Glutamatergic neuron (in vitro differentiated cells): Measurements from ENCODE around the gene CC2D2A. TPM values are rescaled to one million over a fixed set of nuclear protein-coding genes. Genes with fewer than 3 reads are reported as not detected.

Source experiments
- DNase-seq: peaks from one replicate; pipeline ENCODE4 v3.0.0; 2022
- H3K27ac Mint-ChIP-seq: one replicate; pipeline ENCODE4 v1.8.0; 2020; ENCODE audit warnings: mild to moderate bottlenecking, mixed read lengths, inconsistent platforms; ENCODE audit not compliant: unreplicated experiment
- H3K27me3 Mint-ChIP-seq: one replicate; pipeline ENCODE4 v1.8.0; 2020; ENCODE audit warnings: mild to moderate bottlenecking, moderate library complexity, mixed read lengths, inconsistent platforms; ENCODE audit not compliant: unreplicated experiment
- H3K36me3 Mint-ChIP-seq: one replicate; pipeline ENCODE4 v1.8.0; 2020; ENCODE audit warnings: mild to moderate bottlenecking, mixed read lengths, inconsistent platforms; ENCODE audit not compliant: unreplicated experiment
- H3K4me1 Mint-ChIP-seq: one replicate; pipeline ENCODE4 v1.8.0; 2020; ENCODE audit warnings: mild to moderate bottlenecking, low read depth, mixed read lengths, inconsistent platforms; ENCODE audit not compliant: unreplicated experiment
- H3K4me3 Mint-ChIP-seq: one replicate; pipeline ENCODE4 v1.8.0; 2020; ENCODE audit warnings: mild to moderate bottlenecking, mixed read lengths, inconsistent platforms; ENCODE audit not compliant: unreplicated experiment
- H3K9me3 Mint-ChIP-seq: one replicate; pipeline ENCODE4 v1.8.0; 2020; ENCODE audit warnings: mild to moderate bottlenecking, moderate library complexity, mixed read lengths, inconsistent platforms; ENCODE audit not compliant: unreplicated experiment
- total RNA-seq: library from RNA; stranded (reverse); fragmentation: NEBNext Ultra II Directional; extraction: Animal tissue kit (Norgen Biotek cat#: 25700); gene quantifications from one replicate; pipeline ENCODE4 v1.2.1, GENCODE V29; 2021; ENCODE audit not compliant: unreplicated experiment
- TF ChIP-seq, protein P1 (sequence below): fragments of 200-600 bp; sonication (generic); IDR thresholded peaks from one replicate; pipeline ENCODE4 v1.5.0; 2021; ENCODE audit not compliant: partially characterized antibody, unreplicated experiment

CC2D2A gene
- total RNA-seq, 1 donor from 2014 or later, result 13.3 TPM

DNA sequence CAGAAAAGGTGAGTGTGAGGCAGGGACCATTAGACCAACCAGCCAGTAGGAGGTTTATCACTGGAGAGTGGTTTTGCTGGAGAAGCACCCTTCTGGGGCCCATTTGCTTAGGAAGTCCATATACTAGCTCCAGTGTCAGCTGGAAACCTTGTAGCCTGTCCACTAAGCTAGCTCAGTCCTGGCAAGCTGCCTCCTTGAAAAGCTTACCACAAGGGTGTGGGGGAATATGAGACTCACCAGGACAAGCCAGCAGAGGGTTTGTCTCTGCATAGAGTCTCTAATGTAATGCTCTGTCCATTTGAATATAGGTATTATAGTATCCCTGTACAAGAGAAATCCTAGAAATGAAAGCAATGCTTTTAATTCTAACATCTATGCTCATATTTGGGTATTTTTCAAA, 99.1 kb downstream of the CC2D2A start:
- Mint-ChIP-seq H3K36me3 (no peaks in the 10 kb centered on the region), H3K27me3 (no peaks in the 10 kb centered on the region), H3K9me3 (no peaks in the 10 kb centered on the region), H3K27ac (no peak overlapping the region), H3K4me3 (no peak overlapping the region), H3K4me1 (no peaks in the 10 kb centered on the region)
- DNase-seq, result no peak
- TF ChIP-seq, protein P1, sequence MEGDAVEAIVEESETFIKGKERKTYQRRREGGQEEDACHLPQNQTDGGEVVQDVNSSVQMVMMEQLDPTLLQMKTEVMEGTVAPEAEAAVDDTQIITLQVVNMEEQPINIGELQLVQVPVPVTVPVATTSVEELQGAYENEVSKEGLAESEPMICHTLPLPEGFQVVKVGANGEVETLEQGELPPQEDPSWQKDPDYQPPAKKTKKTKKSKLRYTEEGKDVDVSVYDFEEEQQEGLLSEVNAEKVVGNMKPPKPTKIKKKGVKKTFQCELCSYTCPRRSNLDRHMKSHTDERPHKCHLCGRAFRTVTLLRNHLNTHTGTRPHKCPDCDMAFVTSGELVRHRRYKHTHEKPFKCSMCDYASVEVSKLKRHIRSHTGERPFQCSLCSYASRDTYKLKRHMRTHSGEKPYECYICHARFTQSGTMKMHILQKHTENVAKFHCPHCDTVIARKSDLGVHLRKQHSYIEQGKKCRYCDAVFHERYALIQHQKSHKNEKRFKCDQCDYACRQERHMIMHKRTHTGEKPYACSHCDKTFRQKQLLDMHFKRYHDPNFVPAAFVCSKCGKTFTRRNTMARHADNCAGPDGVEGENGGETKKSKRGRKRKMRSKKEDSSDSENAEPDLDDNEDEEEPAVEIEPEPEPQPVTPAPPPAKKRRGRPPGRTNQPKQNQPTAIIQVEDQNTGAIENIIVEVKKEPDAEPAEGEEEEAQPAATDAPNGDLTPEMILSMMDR, result no peak

DNA sequence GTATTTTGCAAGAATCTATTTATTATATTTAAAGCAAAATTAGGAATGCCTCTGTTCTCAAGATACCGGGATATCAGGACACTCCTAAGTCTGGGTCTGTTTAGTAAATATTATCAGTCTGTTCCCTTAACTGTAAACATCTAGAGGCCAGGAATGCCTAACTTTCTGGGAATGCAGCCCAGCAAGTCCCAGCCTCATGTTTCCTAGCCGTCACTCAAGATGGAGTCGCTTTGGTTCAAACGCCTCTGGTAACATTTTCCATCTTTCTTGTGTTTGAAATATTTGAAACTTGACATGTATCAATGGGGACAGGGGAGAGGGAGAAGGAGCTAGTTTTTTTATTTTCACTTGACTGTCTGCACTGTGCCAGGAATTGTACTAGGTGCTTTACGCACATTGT, 100.1 kb downstream of the CC2D2A start:
- TF ChIP-seq, protein P1, result no peak
- no peak overlapping the region for H3K4me3 Mint-ChIP-seq
- H3K4me1 Mint-ChIP-seq, result no peaks in the 10 kb centered on the region
- no peaks in the 10 kb centered on the region for H3K36me3 Mint-ChIP-seq
- H3K27me3 Mint-ChIP-seq, result no peaks in the 10 kb centered on the region
- no peaks in the 10 kb centered on the region for H3K9me3 Mint-ChIP-seq
- no peak for DNase-seq
- H3K27ac Mint-ChIP-seq, result no peak overlapping the region

DNA sequence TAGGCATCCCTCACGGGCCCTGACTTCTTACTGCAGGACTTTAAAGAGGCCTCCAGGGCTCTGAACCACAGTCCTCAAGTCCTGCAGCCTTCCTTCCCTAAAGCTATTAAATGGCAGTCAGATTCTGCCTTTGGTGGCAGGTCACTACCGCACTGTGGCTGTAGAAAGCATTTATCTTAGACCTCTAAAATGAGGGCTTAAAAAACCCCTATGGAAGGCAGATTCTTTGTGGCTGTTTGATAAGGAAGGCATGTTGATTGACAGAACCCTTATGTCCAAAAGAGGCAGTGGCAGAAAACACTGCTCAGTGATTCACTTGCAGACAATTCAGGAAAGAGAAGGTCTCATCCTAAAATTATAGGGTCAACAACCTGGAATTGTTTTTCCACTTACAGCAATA, 106.3 kb downstream of the CC2D2A start:
- Mint-ChIP-seq H3K27me3 (no peaks in the 10 kb centered on the region), H3K4me1 (no peaks in the 10 kb centered on the region), H3K27ac (no peak overlapping the region), H3K9me3 (no peaks in the 10 kb centered on the region), H3K36me3 (no peaks in the 10 kb centered on the region), H3K4me3 (no peak overlapping the region)
- TF ChIP-seq, protein P1, result no peak
- no peak for DNase-seq

DNA sequence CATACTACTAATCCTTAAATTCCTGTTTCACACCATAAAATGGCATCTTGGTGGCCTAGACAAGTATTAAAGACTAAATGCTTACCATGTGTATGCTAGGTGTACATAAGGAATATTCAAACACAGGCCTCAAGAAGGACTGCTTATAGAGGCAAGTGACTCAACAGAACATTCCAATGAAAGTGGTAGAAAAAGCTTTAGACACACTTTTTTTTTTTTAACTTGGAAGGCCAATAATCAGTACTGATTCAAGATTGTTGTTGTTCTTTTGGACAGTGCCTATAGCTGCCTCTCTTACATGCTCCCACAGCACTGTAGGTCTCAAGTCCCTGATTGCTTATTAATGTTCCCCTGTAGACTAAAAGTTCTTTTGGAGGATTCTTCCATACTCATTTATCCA, 107.8 kb downstream of the CC2D2A start:
- H3K27me3 Mint-ChIP-seq, result no peaks in the 10 kb centered on the region
- DNase-seq, result no peak
- H3K36me3 Mint-ChIP-seq, result no peaks in the 10 kb centered on the region
- H3K27ac Mint-ChIP-seq, result no peak overlapping the region
- H3K9me3 Mint-ChIP-seq, result no peaks in the 10 kb centered on the region
- H3K4me1 Mint-ChIP-seq, result no peaks in the 10 kb centered on the region
- TF ChIP-seq, protein P1, result no peak
- H3K4me3 Mint-ChIP-seq, result no peak overlapping the region

DNA sequence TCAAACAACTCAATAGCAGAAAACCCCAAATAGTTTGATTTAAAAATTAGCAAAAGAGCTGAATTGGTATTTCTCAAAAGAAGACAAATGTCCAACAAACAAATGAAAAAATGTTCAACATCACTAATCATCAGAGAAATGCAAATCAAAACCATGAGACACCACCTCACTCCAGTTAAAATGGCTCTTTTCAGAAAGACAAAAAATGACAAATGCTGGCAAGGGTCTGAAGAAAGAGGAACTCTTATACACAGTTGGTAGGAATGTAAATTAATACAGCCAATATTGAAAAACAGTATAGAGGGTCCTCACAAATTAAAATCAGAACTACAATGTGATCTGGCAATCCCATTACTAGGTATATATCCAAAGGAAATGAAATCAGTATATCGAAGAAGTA, 115.1 kb downstream of the CC2D2A start:
- Mint-ChIP-seq H3K27ac (no peak overlapping the region), H3K27me3 (peaks cover 2% of the 10 kb centered on the region), H3K9me3 (no peaks in the 10 kb centered on the region), H3K4me3 (no peak overlapping the region), H3K4me1 (no peaks in the 10 kb centered on the region), H3K36me3 (peaks cover 5% of the 10 kb centered on the region)
- no peak for DNase-seq
- TF ChIP-seq, protein P1, result no peak
